BE2C (cell line): Measurements from ENCODE around the gene CPED1.
A peak's percentile ranks its signal among the peaks of the same experiment; 100 is the strongest.

Experiments used
- DNase-seq: peaks from one replicate; pipeline ENCODE4 v3.0.0-alpha.2; 2020
- H3K27me3 ChIP-seq: fragments of 250-450 bp; sonication (Bioruptor Pico); 2 replicates; pipeline ENCODE4 v1.5.1; 2020; ENCODE audit warnings: mild to moderate bottlenecking
- H3K36me3 ChIP-seq: fragments of 250-450 bp; sonication (Bioruptor Pico); 2 replicates; pipeline ENCODE4 v1.5.1; 2020; ENCODE audit warnings: mild to moderate bottlenecking
- H3K4me1 ChIP-seq: fragments of 250-450 bp; sonication (Bioruptor Pico); 2 replicates; pipeline ENCODE4 v1.5.1; 2020
- H3K4me3 ChIP-seq: 2 replicates; pipeline ENCODE4 v1.5.1; 2011; ENCODE audit warnings: low read depth, low read length
- H3K9me3 ChIP-seq: fragments of 250-450 bp; sonication (Bioruptor Pico); 2 replicates; pipeline ENCODE4 v1.5.1; 2020
- TF ChIP-seq, protein P1 (sequence below): IDR thresholded peaks from 2 replicates; pipeline ENCODE4 v1.5.1; 2012; ENCODE audit warnings: mild to moderate bottlenecking, low read depth, low read length

The CPED1 gene

GRCh38 chr7:120947980-120948379 is 40.5 kb upstream of the CPED1 start:
- H3K4me3 ChIP-seq, result no peak overlapping the region
- H3K4me1 ChIP-seq, result no peaks in the 10 kb centered on the region; the same call in 1 of the 2 replicates
- TF ChIP-seq, protein P1, sequence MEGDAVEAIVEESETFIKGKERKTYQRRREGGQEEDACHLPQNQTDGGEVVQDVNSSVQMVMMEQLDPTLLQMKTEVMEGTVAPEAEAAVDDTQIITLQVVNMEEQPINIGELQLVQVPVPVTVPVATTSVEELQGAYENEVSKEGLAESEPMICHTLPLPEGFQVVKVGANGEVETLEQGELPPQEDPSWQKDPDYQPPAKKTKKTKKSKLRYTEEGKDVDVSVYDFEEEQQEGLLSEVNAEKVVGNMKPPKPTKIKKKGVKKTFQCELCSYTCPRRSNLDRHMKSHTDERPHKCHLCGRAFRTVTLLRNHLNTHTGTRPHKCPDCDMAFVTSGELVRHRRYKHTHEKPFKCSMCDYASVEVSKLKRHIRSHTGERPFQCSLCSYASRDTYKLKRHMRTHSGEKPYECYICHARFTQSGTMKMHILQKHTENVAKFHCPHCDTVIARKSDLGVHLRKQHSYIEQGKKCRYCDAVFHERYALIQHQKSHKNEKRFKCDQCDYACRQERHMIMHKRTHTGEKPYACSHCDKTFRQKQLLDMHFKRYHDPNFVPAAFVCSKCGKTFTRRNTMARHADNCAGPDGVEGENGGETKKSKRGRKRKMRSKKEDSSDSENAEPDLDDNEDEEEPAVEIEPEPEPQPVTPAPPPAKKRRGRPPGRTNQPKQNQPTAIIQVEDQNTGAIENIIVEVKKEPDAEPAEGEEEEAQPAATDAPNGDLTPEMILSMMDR, result no peak
- DNase-seq, result no peak
- peaks cover 30% of the 10 kb centered on the region for H3K27me3 ChIP-seq
- H3K9me3 ChIP-seq, result no peaks in the 10 kb centered on the region
- H3K36me3 ChIP-seq, result no peaks in the 10 kb centered on the region; the same call in 1 of the 2 replicates

DNA sequence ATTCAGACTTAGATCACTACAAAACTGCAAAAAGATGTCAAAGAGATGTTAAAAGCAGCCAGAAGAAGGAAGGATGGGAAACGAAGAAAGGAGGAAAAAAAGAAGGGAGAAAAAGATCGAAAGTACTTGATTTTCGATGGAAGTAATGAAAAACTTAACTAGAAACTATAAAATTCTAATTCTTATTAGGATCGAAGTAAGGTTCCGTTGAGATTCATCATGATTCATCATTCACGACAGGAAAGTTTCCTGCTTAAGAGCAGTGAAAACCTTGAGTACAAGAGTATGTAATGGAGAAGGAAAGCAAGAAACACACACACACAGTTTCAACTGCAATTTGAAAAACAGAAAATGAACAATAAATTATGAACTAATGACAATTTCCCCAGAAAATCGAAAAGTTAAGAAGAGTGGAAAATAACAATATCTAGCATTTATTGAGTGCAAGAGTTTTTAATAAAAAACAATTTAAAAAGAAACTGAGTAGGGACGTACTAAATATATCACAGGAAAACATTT is 39.1 kb upstream of the CPED1 start:
- peak overlapping the region; percentile 94 for H3K4me3 ChIP-seq
- H3K4me1 ChIP-seq, result no peaks in the 10 kb centered on the region; the same call in 1 of the 2 replicates

GRCh38 chr7:120949998-120950538 is 38.4 kb upstream of the CPED1 start:
- no peak for DNase-seq
- no peaks in the 10 kb centered on the region for H3K9me3 ChIP-seq
- H3K4me3 ChIP-seq, result peak overlapping the region; percentile 94
- peaks cover 12% of the 10 kb centered on the region for H3K27me3 ChIP-seq
- no peaks in the 10 kb centered on the region; the same call in 1 of the 2 replicates for H3K4me1 ChIP-seq
- TF ChIP-seq, protein P1, result no peak
- H3K36me3 ChIP-seq, result peaks cover 10% of the 10 kb centered on the region

More for the DNA sequence above, 39.1 kb upstream of the CPED1 start:
- TF ChIP-seq, protein P1, result no peak
- DNase-seq, result no peak
- H3K27me3 ChIP-seq, result peaks cover 19% of the 10 kb centered on the region
- no peaks in the 10 kb centered on the region for H3K9me3 ChIP-seq
- peaks cover 7% of the 10 kb centered on the region for H3K36me3 ChIP-seq

- no peaks in the 10 kb centered on the region for H3K9me3 ChIP-seq
These were observed 37.8 kb upstream of the CPED1 start, which contains the start of gene ING3 for GRCh38 chr7:120950539-120951308. TSS of gene ING3 (plus strand) at chr7:120950777. CDS start at chr7:120950897, 120 bp downstream.

GRCh38 chr7:120951309-120951699 is 37.2 kb upstream of the CPED1 start:
- TF ChIP-seq, protein P1, result no peak
- H3K4me1 ChIP-seq, result no peaks in the 10 kb centered on the region; the same call in 1 of the 2 replicates
- DNase-seq, result no peak
- peaks cover 23% of the 10 kb centered on the region for H3K36me3 ChIP-seq
- peaks cover 1% of the 10 kb centered on the region for H3K27me3 ChIP-seq
- peak overlapping the region; percentile 94 for H3K4me3 ChIP-seq
- no peaks in the 10 kb centered on the region for H3K9me3 ChIP-seq

More at GRCh38 chr7:120950539-120951308, 37.8 kb upstream of the CPED1 start, which contains the start of gene ING3:
- peak within 1 kb of the TSS; percentile 94 for H3K4me3 ChIP-seq
- H3K36me3 ChIP-seq, result peaks cover 17% of the 10 kb centered on the region
- H3K27me3 ChIP-seq, result peaks cover 7% of the 10 kb centered on the region
- no peaks in the 10 kb centered on the region; the same call in 1 of the 2 replicates for H3K4me1 ChIP-seq
- DNase-seq, result peak; percentile 96
- TF ChIP-seq, protein P1, result no peak

DNA sequence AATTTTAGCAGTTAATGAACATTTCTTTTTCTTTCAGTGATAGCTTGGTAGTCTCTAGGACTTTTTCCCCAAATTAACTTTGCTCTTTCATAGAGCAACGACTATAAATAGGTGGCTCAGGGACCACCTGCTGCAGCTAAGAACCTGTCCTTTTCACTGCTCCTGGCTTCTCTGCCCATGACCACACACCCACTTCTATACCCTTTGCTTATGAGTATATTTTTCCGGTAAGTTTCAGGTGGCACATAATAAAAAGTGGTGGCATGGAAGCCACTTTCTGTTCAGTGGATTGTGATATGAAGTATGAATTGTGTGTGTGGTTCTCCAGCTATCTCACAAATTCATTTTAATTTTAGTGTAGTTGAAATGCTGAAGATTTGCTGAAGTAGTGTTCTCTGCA is 36.7 kb upstream of the CPED1 start:
- H3K4me3 ChIP-seq, result peak overlapping the region; percentile 94
- no peak for DNase-seq

More for the DNA sequence above, 36.7 kb upstream of the CPED1 start:
- Histone ChIP-seq H3K9me3 (no peaks in the 10 kb centered on the region), H3K36me3 (peaks cover 27% of the 10 kb centered on the region), H3K4me1 (no peaks in the 10 kb centered on the region; the same call in 1 of the 2 replicates), H3K27me3 (no peaks in the 10 kb centered on the region; the same call in 1 of the 2 replicates)
- TF ChIP-seq, protein P1, result no peak
